ENCODE data around the gene BCAP31.

Gene BCAP31

GRCh38 chrX:153724252-153725038 is at the start of gene BCAP31, which contains the start of gene ABCD1:
BCAP31 (minus strand) TSS chrX:153724387; CDS start chrX:153723244, 1,143 bp downstream.
ABCD1 (plus strand) TSS chrX:153724856; CDS start chrX:153725267, 411 bp downstream.
- DNase-seq = peak; percentile 91

GRCh38 chrX:153773218-153773611 is 49.0 kb upstream of the BCAP31 start:
- DNase-seq = no peak

GRCh38 chrX:153772316-153773217 is 48.4 kb upstream of the BCAP31 start:
- no peak for DNase-seq

GRCh38 chrX:153771415-153772315 is 47.5 kb upstream of the BCAP31 start:
- DNase-seq = no peak

GRCh38 chrX:153770601-153771414 is 46.6 kb upstream of the BCAP31 start:
- DNase-seq = no peak

GRCh38 chrX:153769865-153770600 is 45.8 kb upstream of the BCAP31 start:
- no peak for DNase-seq

GRCh38 chrX:153769158-153769864 is 45.1 kb upstream of the BCAP31 start:
- no peak for DNase-seq

GRCh38 chrX:153768311-153769157 is 44.3 kb upstream of the BCAP31 start:
- no peak for DNase-seq

GRCh38 chrX:153767674-153768055 is 43.5 kb upstream of the BCAP31 start:
- no peak for DNase-seq

GRCh38 chrX:153766871-153767673 is 42.9 kb upstream of the BCAP31 start:
- DNase-seq = no peak

- DNase-seq = no peak
Observed at GRCh38 chrX:153766098-153766817, 42.1 kb upstream of the BCAP31 start.

- DNase-seq = no peak
Observed at GRCh38 chrX:153765138-153766079, 41.2 kb upstream of the BCAP31 start.

GRCh38 chrX:153764786-153765137 is 40.6 kb upstream of the BCAP31 start:
- DNase-seq = no peak

- peak; percentile 87 for DNase-seq
Observed at GRCh38 chrX:153763989-153764755, 40.0 kb upstream of the BCAP31 start, which contains the start of gene PLXNB3. PLXNB3 (plus strand) TSS chrX:153764249; CDS start chrX:153765536, 1,287 bp downstream.

GRCh38 chrX:153763298-153763932 is 39.2 kb upstream of the BCAP31 start:
- no peak for DNase-seq
